H9 (cell line): ENCODE results near the gene RHOB. TPM values are rescaled to one million over a fixed set of nuclear protein-coding genes. Genes with fewer than 3 reads are reported as not detected.
A peak's percentile ranks its signal among the peaks of the same experiment; 100 is the strongest.

ENCODE experiments used
- DNase-seq: peaks from one replicate; pipeline ENCODE4 v3.0.0-alpha.2; 2017
- H2AFZ ChIP-seq: one replicate; pipeline ENCODE4 v1.6.1; 2013; ENCODE audit warnings: mild to moderate bottlenecking, low read length, control low read depth, moderate library complexity
- H2AK5ac ChIP-seq: 2 replicates; pipeline ENCODE4 v1.6.1; 2013; ENCODE audit warnings: low read length, control low read depth, mixed read lengths; ENCODE audit not compliant: insufficient read length
- H2BK120ac ChIP-seq: one replicate; pipeline ENCODE4 v1.6.1; 2013; ENCODE audit warnings: low read depth, mild to moderate bottlenecking, low read length, control low read depth, inconsistent platforms; ENCODE audit not compliant: poor library complexity, severe bottlenecking
- H2BK12ac ChIP-seq: 2 replicates; pipeline ENCODE4 v1.6.1; 2013; ENCODE audit warnings: low read length, control low read depth, mixed read lengths, low read depth; ENCODE audit not compliant: insufficient read length
- H2BK15ac ChIP-seq: 2 replicates; pipeline ENCODE4 v1.6.1; 2013; ENCODE audit warnings: low read depth, low read length, control low read depth
- H2BK20ac ChIP-seq: one replicate; pipeline ENCODE4 v1.6.1; 2013; ENCODE audit warnings: low read depth, mild to moderate bottlenecking, low read length, control low read depth, inconsistent platforms; ENCODE audit not compliant: poor library complexity, severe bottlenecking
- H2BK5ac ChIP-seq: 2 replicates; pipeline ENCODE4 v1.6.1; 2013; ENCODE audit warnings: low read length, control low read depth, mixed read lengths; ENCODE audit not compliant: insufficient read length
- H3K14ac ChIP-seq: 2 replicates; pipeline ENCODE4 v1.6.1; 2013; ENCODE audit warnings: low read length, control low read depth; ENCODE audit not compliant: insufficient read depth
- H3K18ac ChIP-seq: 2 replicates; pipeline ENCODE4 v1.6.1; 2013; ENCODE audit warnings: low read depth, mild to moderate bottlenecking, mixed read lengths, low read length, control low read depth; ENCODE audit not compliant: insufficient read length
- H3K23ac ChIP-seq: 2 replicates; pipeline ENCODE4 v1.6.1; 2013; ENCODE audit warnings: low read length, control low read depth, mixed read lengths, low read depth; ENCODE audit not compliant: insufficient read length
- H3K23me2 ChIP-seq: 2 replicates; pipeline ENCODE4 v1.6.1; 2013; ENCODE audit warnings: low read depth, mild to moderate bottlenecking, mixed read lengths, low read length, control low read depth; ENCODE audit not compliant: insufficient read length, poor library complexity, severe bottlenecking
- H3K27ac ChIP-seq: 2 replicates; pipeline ENCODE4 v1.5.1; 2013; ENCODE audit warnings: low read length, control low read depth, mixed read lengths, low read depth; ENCODE audit not compliant: insufficient read length
- H3K27me3 ChIP-seq: 2 replicates; pipeline ENCODE4 v1.6.1; 2013; ENCODE audit warnings: low read length, control low read depth, inconsistent platforms; ENCODE audit not compliant: insufficient read depth
- H3K4ac ChIP-seq: 2 replicates; pipeline ENCODE4 v1.6.1; 2013; ENCODE audit warnings: low read depth, mild to moderate bottlenecking, control low read depth, inconsistent platforms, low read length, moderate library complexity
- H3K4me1 ChIP-seq: 2 replicates; pipeline ENCODE4 v1.6.1; 2013; ENCODE audit warnings: low read length, control low read depth, inconsistent platforms; ENCODE audit not compliant: insufficient read depth
- H3K4me2 ChIP-seq: 2 replicates; pipeline ENCODE4 v1.6.1; 2013; ENCODE audit warnings: low read length, control low read depth, mixed read lengths; ENCODE audit not compliant: insufficient read length, insufficient read depth
- H3K56ac ChIP-seq: 2 replicates; pipeline ENCODE4 v1.6.1; 2013; ENCODE audit warnings: low read depth, mild to moderate bottlenecking, mixed read lengths, low read length, control low read depth; ENCODE audit not compliant: insufficient read length
- H3K79me1 ChIP-seq: 2 replicates; pipeline ENCODE4 v1.6.1; 2013; ENCODE audit warnings: low read depth, mild to moderate bottlenecking, moderate library complexity, low read length, control low read depth, inconsistent platforms; ENCODE audit not compliant: insufficient read depth, poor library complexity, severe bottlenecking
- H3K79me2 ChIP-seq: 2 replicates; pipeline ENCODE4 v1.6.1; 2013; ENCODE audit warnings: low read length, control low read depth, inconsistent platforms; ENCODE audit not compliant: insufficient read depth
- H3K9ac ChIP-seq: 2 replicates; pipeline ENCODE4 v1.6.1; 2013; ENCODE audit warnings: low read length, control low read depth, mixed read lengths; ENCODE audit not compliant: insufficient read length; ENCODE audit errors: extremely low read depth
- H3K9me3 ChIP-seq: one replicate; pipeline ENCODE4 v1.6.1; 2013; ENCODE audit warnings: low read depth, low read length, inconsistent platforms; ENCODE audit not compliant: control insufficient read depth
- H3T11ph ChIP-seq: one replicate; pipeline ENCODE4 v1.6.1; 2013; ENCODE audit warnings: mild to moderate bottlenecking, low read length, control low read depth, inconsistent platforms
- H4K20me1 ChIP-seq: one replicate; pipeline ENCODE4 v1.6.1; 2013; ENCODE audit not compliant: control insufficient read depth, insufficient read length, insufficient read depth
- H4K5ac ChIP-seq: 2 replicates; pipeline ENCODE4 v1.6.1; 2013; ENCODE audit warnings: low read depth, mild to moderate bottlenecking, mixed read lengths, low read length, control low read depth; ENCODE audit not compliant: insufficient read length
- H4K8ac ChIP-seq: replicated peaks from 2 replicates; pipeline ENCODE4 v1.6.1; 2013; ENCODE audit warnings: low read length, control low read depth, mixed read lengths, low read depth; ENCODE audit not compliant: insufficient read length
- H4K91ac ChIP-seq: 2 replicates; pipeline ENCODE4 v1.6.1; 2013; ENCODE audit warnings: low read depth, mild to moderate bottlenecking, moderate library complexity, mixed read lengths, low read length, control low read depth; ENCODE audit not compliant: insufficient read length
- H3K27ac Mint-ChIP-seq, 3 experiments: 2 replicates in 2 of 3; 3 replicates in 1 of 3; pipeline ENCODE4 v1.8.0; 2020 to 2021; ENCODE audit warnings: mixed read lengths in 3 of 3, mild to moderate bottlenecking in 1 of 3, moderate library complexity in 1 of 3
- H3K27me3 Mint-ChIP-seq: 2 replicates; pipeline ENCODE4 v1.8.0; 2021; ENCODE audit warnings: low read depth, mild to moderate bottlenecking, moderate library complexity, mixed read lengths
- H3K36me3 Mint-ChIP-seq, 3 experiments: 2 replicates in 2 of 3; 3 replicates in 1 of 3; pipeline ENCODE4 v1.8.0; 2020 to 2021; ENCODE audit warnings: low read depth in 3 of 3, mixed read lengths in 3 of 3; ENCODE audit not compliant: insufficient read depth in 1 of 3
- H3K4me1 Mint-ChIP-seq, 2 experiments: 2 replicates each; pipeline ENCODE4 v1.8.0; 2020; ENCODE audit warnings: mixed read lengths in 2 of 2
- H3K4me3 Mint-ChIP-seq, 2 experiments: 2 replicates in 1 of 2; 3 replicates in 1 of 2; pipeline ENCODE4 v1.8.0; 2020 to 2021; ENCODE audit warnings: mild to moderate bottlenecking in 2 of 2, mixed read lengths in 2 of 2, moderate library complexity in 1 of 2
- H3K9me3 Mint-ChIP-seq, 2 experiments: 2 replicates in 1 of 2; 3 replicates in 1 of 2; pipeline ENCODE4 v1.8.0; 2020; ENCODE audit warnings: mild to moderate bottlenecking in 2 of 2, mixed read lengths in 2 of 2, moderate library complexity in 1 of 2
- CTCF ChIP-seq: fragments of 200-600 bp; sonication (generic); conservative IDR thresholded peaks from 3 replicates; pipeline ENCODE4 v1.8.0; 2021; ENCODE audit warnings: antibody characterized with exemption, mild to moderate bottlenecking
- WGBS: extraction: QIAGEN DNeasy Blood & Tissue Kit; methylation state at CpG from one replicate; pipeline ENCODE4 v1.1.7; 2013; ENCODE audit warnings: missing lambda C conversion rate, low lambda C conversion rate, mixed read lengths; ENCODE audit not compliant: insufficient read length; ENCODE audit errors: extremely low coverage; 5-methylcytosine and 5-hydroxymethylcytosine counted together
- total RNA-seq: library from RNA; stranded (reverse); gene quantifications from 2 replicates; pipeline ENCODE4 v1.2.1, GENCODE V29; 2021

RHOB gene
- total RNA-seq, 1 experiment from 2014 or later, result 10.3 TPM

DNA sequence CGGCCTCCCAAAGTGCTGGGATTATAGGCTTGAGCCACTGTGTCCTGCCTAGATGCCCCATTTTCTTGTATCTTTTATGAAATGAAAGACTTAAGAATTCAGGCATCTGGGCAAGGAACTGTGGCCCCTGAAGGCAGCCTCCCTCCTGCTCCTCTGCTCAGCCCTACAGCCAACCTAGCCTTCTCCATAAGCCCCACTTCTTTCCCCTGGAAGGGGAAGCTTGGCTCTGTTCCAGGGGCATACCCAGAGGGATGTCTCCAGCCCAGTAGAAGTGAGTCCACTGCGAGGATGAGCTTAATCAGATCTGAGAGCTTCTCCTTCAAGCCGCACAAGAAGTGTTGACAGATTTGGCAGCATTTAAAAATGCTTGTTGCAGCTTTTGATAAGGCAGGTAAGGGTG, 39.7 kb downstream of the RHOB start:
- H3K4me1 Mint-ChIP-seq, result peaks cover 27 to 30% of the 10 kb centered on the region in 2 experiments
- no peak overlapping the region for H2AFZ ChIP-seq
- H2AK5ac ChIP-seq, result no peak overlapping the region
- no peak overlapping the region for H3K18ac ChIP-seq
- H3K27ac ChIP-seq, result no peak overlapping the region
- no peaks in the 10 kb centered on the region for H3K9me3 Mint-ChIP-seq
- no peaks in the 10 kb centered on the region for H3K79me2 ChIP-seq
- H4K20me1 ChIP-seq, result no peaks in the 10 kb centered on the region
- TF ChIP-seq CTCF, result no peak
- H3K4ac ChIP-seq, result no peak overlapping the region
- H2BK15ac ChIP-seq, result no peak overlapping the region
- H2BK12ac ChIP-seq, result no peak overlapping the region
- H3K23me2 ChIP-seq, result no peaks in the 10 kb centered on the region
- H3K4me1 ChIP-seq, result peaks cover 2% of the 10 kb centered on the region; the same call in 1 of the 2 replicates
- H3K9ac ChIP-seq, result no peak overlapping the region
- H4K8ac ChIP-seq, result no peak overlapping the region
- peak overlapping the region in 1 of 3 experiments; percentile 48; a peak in 1 of 7 replicates for H3K27ac Mint-ChIP-seq
- H3K14ac ChIP-seq, result no peak overlapping the region
- no peak overlapping the region for H4K5ac ChIP-seq
- no peak overlapping the region for H3K4me2 ChIP-seq
- H3K27me3 Mint-ChIP-seq, result peaks cover 55% of the 10 kb centered on the region
- no peaks in the 10 kb centered on the region for H3K27me3 ChIP-seq
- no peak overlapping the region for H2BK20ac ChIP-seq
- no peak overlapping the region for H2BK5ac ChIP-seq
- H3K79me1 ChIP-seq, result no peaks in the 10 kb centered on the region
- WGBS, result no CpG with 5 or more reads among the region's 3 CpGs
- H3T11ph ChIP-seq, result no peak overlapping the region
- H3K4me3 Mint-ChIP-seq, result no peak overlapping the region
- H3K56ac ChIP-seq, result no peak overlapping the region
- no peak overlapping the region for H2BK120ac ChIP-seq
- no peak overlapping the region for H3K23ac ChIP-seq
- no peak overlapping the region for H4K91ac ChIP-seq
- H3K9me3 ChIP-seq, result no peaks in the 10 kb centered on the region
- no peaks in the 10 kb centered on the region for H3K36me3 Mint-ChIP-seq
- no peak for DNase-seq
